Measurements from ENCODE around the gene OR4D2. TPM values are rescaled to one million over a fixed set of nuclear protein-coding genes. Genes with fewer than 3 reads are reported as not detected.

Gene OR4D2
- total RNA-seq, 2 experiments from 2014 or later = not detected

- DNase-seq = no peak
- H3K9me3 ChIP-seq (ENCODE audit: control insufficient read depth in 1 of 2, insufficient read depth in 1 of 2, low read length in 2 of 2) = no peaks in the 10 kb centered on the region
- no peaks in the 10 kb centered on the region for H3K4me1 ChIP-seq (ENCODE audit: insufficient read depth, low read length)
- H3K36me3 ChIP-seq (ENCODE audit: insufficient read depth, low read length) = peaks cover 26% of the 10 kb centered on the region
- no peaks in the 10 kb centered on the region for H3K4me1 Mint-ChIP-seq (ENCODE audit: low read depth)
- peaks cover 58% of the 10 kb centered on the region for H3K36me3 Mint-ChIP-seq (ENCODE audit: low read depth)
- no peak overlapping the region for H3K4me3 ChIP-seq (ENCODE audit: low read length)
- H3K27me3 Mint-ChIP-seq = no peaks in the 10 kb centered on the region
- no peak for ATAC-seq (ENCODE audit: poor library complexity)
- intact Hi-C loops (cut with DNase I, micrococcal nuclease) = no loop called here
- TF ChIP-seq CTCF (IDR thresholded peaks at IDR 0.05) = no peak
- H3K27ac Mint-ChIP-seq = no peak overlapping the region
- H3K27me3 ChIP-seq (ENCODE audit: control insufficient read depth in 1 of 2, insufficient read depth in 2 of 2, low read length in 2 of 2) = no peaks in the 10 kb centered on the region
- H3K4me3 Mint-ChIP-seq = no peak overlapping the region
- POLR2A ChIA-PET = no interaction called here
- CTCF ChIA-PET = no interaction called here
- no peak overlapping the region for H3K27ac ChIP-seq (ENCODE audit: low read depth in 1 of 2, low read length in 2 of 2)
- H3K9me3 Mint-ChIP-seq = no peaks in the 10 kb centered on the region
These were observed 40.7 kb downstream of the OR4D2 start for GRCh38 chr17:58207451-58207850.

GRCh38 chr17:58208344-58208743, 41.6 kb downstream of the OR4D2 start:
- no peaks in the 10 kb centered on the region for H3K4me1 ChIP-seq (ENCODE audit: insufficient read depth, low read length)
- no peak overlapping the region for H3K4me3 ChIP-seq (ENCODE audit: low read length)
- H3K27ac ChIP-seq (ENCODE audit: low read depth in 1 of 2, low read length in 2 of 2) = no peak overlapping the region
- no peak overlapping the region for H3K4me3 Mint-ChIP-seq
- no peaks in the 10 kb centered on the region for H3K9me3 ChIP-seq (ENCODE audit: control insufficient read depth in 1 of 2, insufficient read depth in 1 of 2, low read length in 2 of 2)
- CTCF ChIA-PET = no interaction called here
- H3K27ac Mint-ChIP-seq = no peak overlapping the region
- DNase-seq = no peak
- H3K4me1 Mint-ChIP-seq (ENCODE audit: low read depth) = no peaks in the 10 kb centered on the region
- no peak for TF ChIP-seq CTCF (IDR thresholded peaks at IDR 0.05)
- H3K27me3 Mint-ChIP-seq = no peaks in the 10 kb centered on the region
- no peaks in the 10 kb centered on the region for H3K9me3 Mint-ChIP-seq
- H3K27me3 ChIP-seq (ENCODE audit: control insufficient read depth in 1 of 2, insufficient read depth in 2 of 2, low read length in 2 of 2) = no peaks in the 10 kb centered on the region
- intact Hi-C loops (cut with DNase I, micrococcal nuclease) = no loop called here
- peaks cover 67% of the 10 kb centered on the region for H3K36me3 Mint-ChIP-seq (ENCODE audit: low read depth)
- POLR2A ChIA-PET = no interaction called here
- peaks cover 34% of the 10 kb centered on the region for H3K36me3 ChIP-seq (ENCODE audit: insufficient read depth, low read length)
- ATAC-seq (ENCODE audit: poor library complexity) = no peak

- no peaks in the 10 kb centered on the region for H3K9me3 ChIP-seq (ENCODE audit: control insufficient read depth in 1 of 2, insufficient read depth in 1 of 2, low read length in 2 of 2)
- POLR2A ChIA-PET = no interaction called here
- no peak overlapping the region for H3K4me3 ChIP-seq (ENCODE audit: low read length)
- Mint-ChIP-seq H3K27me3 (no peaks in the 10 kb centered on the region), H3K4me3 (no peak overlapping the region), H3K9me3 (no peaks in the 10 kb centered on the region), H3K27ac (no peak overlapping the region), H3K4me1 (ENCODE audit: low read depth) (no peaks in the 10 kb centered on the region), H3K36me3 (ENCODE audit: low read depth) (peaks cover 79% of the 10 kb centered on the region)
- no peak for TF ChIP-seq CTCF (IDR thresholded peaks at IDR 0.05)
- DNase-seq (no peak), ATAC-seq (ENCODE audit: poor library complexity) (no peak)
- peaks cover 34% of the 10 kb centered on the region for H3K36me3 ChIP-seq (ENCODE audit: insufficient read depth, low read length)
- intact Hi-C loops (cut with DNase I, micrococcal nuclease) = no loop called here
- H3K27me3 ChIP-seq (ENCODE audit: control insufficient read depth in 1 of 2, insufficient read depth in 2 of 2, low read length in 2 of 2) = no peaks in the 10 kb centered on the region
- H3K4me1 ChIP-seq (ENCODE audit: insufficient read depth, low read length) = no peaks in the 10 kb centered on the region
- H3K27ac ChIP-seq (ENCODE audit: low read depth in 1 of 2, low read length in 2 of 2) = no peak overlapping the region
- CTCF ChIA-PET = no interaction called here
These were observed 44.1 kb downstream of the OR4D2 start for GRCh38 chr17:58210922-58211321.
